KBM-7 (cell line): Measurements from ENCODE around the gene DUSP7.

Experiments
- DNase-seq: peaks from one replicate; pipeline ENCODE4 v3.0.0-alpha.2; 2015
- in situ Hi-C: fragments of 300-500 bp; cut with MboI; formaldehyde crosslinking; loops from 2 replicates; pipeline ENCODE4 v1.14.3; 2020; ENCODE audit warnings: low sequenced_read_pairs, low pct_unique_long_range_greater_than_20kb, mixed read lengths

The DUSP7 gene

GRCh38 chr3:52021489-52022268 is 34.7 kb downstream of the DUSP7 start:
- DNase-seq, result no peak
- in situ Hi-C loops, result no loop called here

- DNase-seq, result no peak
- in situ Hi-C loops, result no loop called here
Measured at GRCh38 chr3:52020796-52021195, 35.6 kb downstream of the DUSP7 start.

- in situ Hi-C loops, result no loop called here
- no peak for DNase-seq
Measured at GRCh38 chr3:52019352-52020080, 36.9 kb downstream of the DUSP7 start.

- no peak for DNase-seq
- in situ Hi-C loops, result no loop called here
Measured at GRCh38 chr3:52018319-52019000, 37.9 kb downstream of the DUSP7 start.

- in situ Hi-C loops, result no loop called here
- no peak for DNase-seq
Measured at GRCh38 chr3:52017586-52017985, 38.8 kb downstream of the DUSP7 start.

GRCh38 chr3:52015438-52016228 is 40.7 kb downstream of the DUSP7 start:
- in situ Hi-C loops, result no loop called here
- peak; percentile 48 for DNase-seq

- DNase-seq, result peak; percentile 39
- in situ Hi-C loops, result no loop called here
Measured at GRCh38 chr3:52014613-52015012, 41.8 kb downstream of the DUSP7 start.

GRCh38 chr3:52013802-52014598 is 42.4 kb downstream of the DUSP7 start:
- DNase-seq, result no peak

GRCh38 chr3:52012699-52013098 is 43.7 kb downstream of the DUSP7 start:
- in situ Hi-C loops, result no loop called here

More at GRCh38 chr3:52013802-52014598, 42.4 kb downstream of the DUSP7 start:
- in situ Hi-C loops, result no loop called here

GRCh38 chr3:52010431-52010830 is 45.9 kb downstream of the DUSP7 start:
- in situ Hi-C loops, result no loop called here
- DNase-seq, result no peak

More at GRCh38 chr3:52012699-52013098, 43.7 kb downstream of the DUSP7 start:
- no peak for DNase-seq

GRCh38 chr3:52007291-52007690 is 49.1 kb downstream of the DUSP7 start:
- DNase-seq, result no peak
- in situ Hi-C loops, result loop anchor here (10.0 kb wide), 1 partner anchor 128 kb away; no protein-coding TSS in a partner anchor

- DNase-seq, result no peak
- in situ Hi-C loops, result loop anchor here (10.0 kb wide), 1 partner anchor 128 kb away; no protein-coding TSS in a partner anchor
Measured at GRCh38 chr3:52006820-52007133, 49.6 kb downstream of the DUSP7 start.

- in situ Hi-C loops, result loop anchor here (10.0 kb wide), 1 partner anchor 129 kb away; no protein-coding TSS in a partner anchor
- peak; percentile 55 for DNase-seq
Measured at GRCh38 chr3:52006017-52006819, 50.2 kb downstream of the DUSP7 start.

- in situ Hi-C loops, result loop anchor here (10.0 kb wide), 1 partner anchor 129 kb away; no protein-coding TSS in a partner anchor
- peak; percentile 87 for DNase-seq
Measured at GRCh38 chr3:52005571-52005986, 50.8 kb downstream of the DUSP7 start.

- in situ Hi-C loops, result loop anchor here (10.0 kb wide), 1 partner anchor 130 kb away; no protein-coding TSS in a partner anchor
- no peak for DNase-seq
Measured at GRCh38 chr3:52004906-52005395, 51.4 kb downstream of the DUSP7 start.

- DNase-seq, result peak; percentile 69
- in situ Hi-C loops, result loop anchor here (10.0 kb wide), 1 partner anchor 131 kb away; no protein-coding TSS in a partner anchor
Measured at GRCh38 chr3:52004163-52004787, 52.1 kb downstream of the DUSP7 start.

GRCh38 chr3:52002748-52003147 is 53.6 kb downstream of the DUSP7 start:
- DNase-seq, result no peak
- in situ Hi-C loops, result loop anchor here (10.0 kb wide), 1 partner anchor 132 kb away; no protein-coding TSS in a partner anchor
